HG03108 (cell line): ENCODE results near the gene LCE1B.

Experiments
- ATAC-seq: cut with Tn5 transposase; IDR thresholded peaks from one replicate; pipeline ENCODE4 v1.9.1; 2021; ENCODE audit warnings: moderate library complexity; ENCODE audit not compliant: unreplicated experiment

Gene LCE1B, protein sequence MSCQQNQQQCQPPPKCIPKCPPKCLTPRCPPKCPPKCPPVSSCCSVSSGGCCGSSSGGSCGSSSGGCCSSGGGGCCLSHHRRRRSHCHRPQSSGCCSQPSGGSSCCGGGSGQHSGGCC

DNA sequence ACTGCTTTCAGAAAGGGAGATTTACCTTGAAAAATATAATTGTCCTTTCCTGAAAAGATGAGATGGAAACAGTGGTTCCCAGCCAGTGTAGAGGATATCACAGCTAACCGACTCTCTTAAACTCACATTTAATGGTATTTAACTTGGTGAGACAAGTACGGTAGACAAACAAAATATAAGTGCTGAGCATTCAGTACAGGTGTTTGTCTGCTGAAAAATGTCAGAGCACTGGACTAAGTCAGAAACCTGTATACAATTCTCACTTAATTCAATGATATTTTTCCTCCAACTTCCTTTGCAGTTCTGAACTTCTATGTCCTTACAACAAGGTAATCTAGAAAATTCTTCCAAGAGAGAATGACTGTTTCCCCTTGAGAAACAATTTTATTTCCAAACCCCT lies at the start of gene LCE1B:
LCE1B (plus strand) TSS at position 301 of the 400 bp plus-strand sequence. CDS start 476 bp downstream, outside the sequence.
- no peak for ATAC-seq

DNA sequence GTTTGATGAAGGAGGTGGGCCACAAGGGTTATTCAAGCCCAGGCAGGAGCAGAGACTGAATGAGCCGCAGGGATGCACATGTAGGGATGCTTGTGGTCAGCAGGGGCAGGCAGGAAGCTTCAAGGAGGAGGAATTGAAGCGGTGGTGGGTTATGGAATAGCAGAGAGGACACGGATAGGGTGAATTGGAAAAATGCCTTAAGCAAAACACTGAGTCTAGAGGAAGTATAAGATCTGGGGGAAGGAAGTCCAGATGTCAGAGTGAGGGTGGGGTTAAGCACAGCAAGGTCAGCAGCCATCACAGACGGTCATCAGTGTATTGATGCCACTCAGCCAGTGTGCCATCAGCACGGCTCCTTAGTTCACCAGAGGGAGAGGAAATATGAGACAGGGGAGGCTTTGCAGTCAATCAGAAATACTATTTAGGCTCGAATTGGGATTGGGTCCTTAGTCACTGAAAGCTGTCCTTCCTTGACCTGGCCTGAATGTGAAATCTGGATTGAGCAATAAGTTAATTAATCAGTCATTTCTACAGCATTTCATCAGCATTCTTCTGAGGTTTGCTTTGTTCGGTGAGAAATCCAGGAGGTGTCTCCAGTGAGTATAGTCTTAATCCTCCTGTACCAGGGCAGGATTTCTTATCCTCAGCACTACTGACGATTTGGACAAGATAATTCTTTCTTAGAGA lies 42.8 kb upstream of the LCE1B start:
- ATAC-seq: no peak

GRCh38 chr1:152770411-152770810 lies 41.4 kb upstream of the LCE1B start:
- ATAC-seq: no peak

DNA sequence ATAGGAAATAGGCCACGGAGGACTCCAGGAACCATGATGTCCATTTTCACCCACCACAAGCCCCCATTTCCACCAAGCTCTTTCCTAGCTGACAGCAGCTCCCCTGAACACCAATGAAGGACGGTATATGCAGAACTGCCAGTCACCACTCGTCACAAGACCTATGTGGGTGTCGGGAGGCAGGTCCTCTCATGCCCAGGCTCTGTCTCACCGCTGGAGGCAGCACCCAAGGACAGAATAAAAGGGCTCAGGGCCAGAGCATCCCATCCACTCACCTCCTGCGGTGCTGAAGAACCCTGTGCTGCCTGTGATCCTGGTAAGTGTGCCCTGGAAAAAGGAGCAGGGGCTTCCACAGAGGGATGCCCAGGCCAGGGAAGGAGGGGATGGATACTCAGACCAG lies 36.9 kb upstream of the LCE1B start, which contains the start of gene LCE1F:
LCE1F (plus strand) TSS at position 266 of the 400 bp plus-strand sequence. CDS start 1,232 bp downstream, outside the sequence.
- no peak for ATAC-seq

DNA sequence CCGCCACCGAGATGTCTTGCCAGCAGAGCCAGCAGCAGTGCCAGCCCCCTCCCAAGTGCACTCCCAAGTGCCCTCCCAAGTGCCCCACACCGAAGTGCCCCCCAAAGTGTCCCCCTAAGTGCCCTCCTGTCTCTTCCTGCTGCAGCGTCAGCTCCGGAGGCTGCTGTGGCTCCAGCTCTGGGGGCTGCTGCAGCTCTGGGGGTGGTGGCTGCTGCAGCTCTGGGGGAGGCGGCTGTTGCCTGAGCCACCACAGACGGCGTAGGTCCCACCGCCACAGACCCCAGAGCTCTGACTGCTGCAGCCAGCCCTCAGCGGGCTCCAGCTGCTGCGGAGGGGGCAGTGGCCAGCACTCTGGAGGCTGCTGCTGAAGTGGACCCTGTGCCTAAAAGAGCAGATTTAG lies 35.4 kb upstream of the LCE1B start:
- no peak for ATAC-seq

DNA sequence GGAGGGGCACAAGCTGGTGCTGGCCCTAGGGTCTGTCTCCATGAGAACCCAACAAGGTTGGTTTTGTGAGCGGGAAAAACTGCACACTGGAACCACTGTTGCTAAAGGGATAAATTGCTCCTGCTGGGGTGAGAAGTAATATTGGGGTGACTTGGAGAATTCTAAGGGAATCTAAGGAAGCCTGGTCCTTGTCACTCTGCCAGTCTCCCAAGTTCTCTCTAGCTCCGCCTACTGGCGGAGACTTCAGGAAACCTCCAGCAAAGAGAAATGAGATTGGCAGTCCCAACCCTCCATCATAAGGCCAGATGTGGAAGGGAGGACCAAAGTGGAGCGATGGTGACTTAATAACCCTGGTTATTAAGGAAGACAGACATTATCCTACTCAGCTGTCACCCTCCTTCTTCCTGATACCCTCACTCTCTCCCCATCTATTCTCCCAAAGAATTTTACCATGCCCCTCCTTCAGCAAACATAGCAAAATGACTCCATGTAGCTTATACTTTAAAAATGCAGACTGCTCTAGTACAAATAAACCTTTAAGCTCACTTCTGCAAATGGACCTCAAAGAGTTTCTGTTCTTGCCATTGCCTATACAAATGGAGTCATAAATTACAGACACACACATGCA lies 34.1 kb upstream of the LCE1B start:
- ATAC-seq: no peak

DNA sequence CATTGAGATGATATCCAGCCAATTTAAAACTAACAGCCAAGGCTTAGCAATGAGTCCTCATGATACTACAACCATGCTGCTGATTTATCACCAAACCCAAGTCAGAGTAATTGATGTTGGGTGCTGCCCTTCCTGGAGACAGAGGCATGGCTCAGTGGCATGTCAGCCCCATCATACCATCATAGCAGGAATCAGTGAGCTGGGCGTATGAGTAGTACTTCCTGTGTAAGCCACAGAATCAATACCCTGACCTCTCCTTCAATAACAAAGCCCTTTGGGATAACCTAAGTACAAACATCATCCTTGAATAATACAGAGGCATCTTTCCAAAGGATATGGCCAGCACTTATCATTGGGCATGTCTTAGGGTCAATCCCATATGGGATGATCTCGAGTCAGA lies 28.7 kb upstream of the LCE1B start:
- no peak for ATAC-seq

GRCh38 chr1:152786077-152786476 lies 25.7 kb upstream of the LCE1B start, which contains the start of gene LCE1E:
Gene LCE1E (plus strand): TSS chr1:152786257. CDS start chr1:152787300, 1,043 bp downstream.
- no peak for ATAC-seq

- no peak for ATAC-seq
Observed at GRCh38 chr1:152795686-152796085, 16.1 kb upstream of the LCE1B start.

DNA sequence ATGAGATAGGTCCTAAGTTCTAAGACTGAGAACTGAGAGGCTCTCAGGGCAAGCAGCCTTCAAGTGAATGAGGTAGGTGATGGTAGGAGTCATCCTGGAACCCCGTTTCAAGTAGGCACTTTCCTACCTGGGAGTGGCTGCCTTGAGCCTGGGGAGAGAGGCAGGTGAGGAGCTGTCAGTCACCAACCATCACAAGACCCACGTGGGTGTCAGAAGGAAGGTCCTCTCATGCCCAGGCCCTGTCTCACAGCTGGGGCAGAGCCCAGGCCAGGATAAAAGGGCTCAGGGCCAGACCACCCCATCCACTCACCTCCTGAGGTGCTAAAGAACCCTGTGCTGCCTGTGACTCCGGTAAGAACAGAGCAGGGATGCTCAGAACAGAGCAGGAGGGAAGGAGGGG lies 15.3 kb upstream of the LCE1B start, which contains the start of gene LCE1D:
LCE1D (plus strand) TSS at position 301 of the 400 bp plus-strand sequence. CDS start 1,074 bp downstream, outside the sequence.
- ATAC-seq: no peak

GRCh38 chr1:152801333-152801732 lies 10.4 kb upstream of the LCE1B start:
- no peak for ATAC-seq

DNA sequence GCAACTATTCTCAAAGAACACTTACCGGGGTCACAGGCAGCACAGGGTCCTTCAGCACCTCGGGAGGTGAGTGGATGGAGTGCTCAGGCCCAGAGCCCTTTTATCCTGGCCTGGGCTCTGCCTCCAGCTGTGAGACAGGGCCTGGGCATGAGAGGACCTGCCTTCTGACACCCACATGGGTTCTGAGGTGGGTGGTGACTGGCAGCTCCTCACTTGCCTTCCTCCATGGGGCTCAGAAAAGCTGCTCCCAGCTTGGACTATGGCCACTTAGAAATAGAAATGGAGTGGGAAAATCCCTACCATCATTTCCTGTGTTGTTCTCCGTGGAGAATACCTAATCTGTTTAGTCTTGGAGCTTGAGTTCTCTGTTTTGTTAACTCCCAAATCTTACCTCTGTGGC lies 5.2 kb upstream of the LCE1B start, which contains the start of gene LCE1C:
LCE1C (minus strand) TSS at position 76 of the 400 bp plus-strand sequence. CDS start 1,173 bp downstream, outside the sequence.
- no peak for ATAC-seq

GRCh38 chr1:152811050-152811449 lies 721 bp upstream of the LCE1B start:
- ATAC-seq: no peak

- no peak for ATAC-seq
Observed at GRCh38 chr1:152817309-152817708, 5.5 kb downstream of the LCE1B start.

DNA sequence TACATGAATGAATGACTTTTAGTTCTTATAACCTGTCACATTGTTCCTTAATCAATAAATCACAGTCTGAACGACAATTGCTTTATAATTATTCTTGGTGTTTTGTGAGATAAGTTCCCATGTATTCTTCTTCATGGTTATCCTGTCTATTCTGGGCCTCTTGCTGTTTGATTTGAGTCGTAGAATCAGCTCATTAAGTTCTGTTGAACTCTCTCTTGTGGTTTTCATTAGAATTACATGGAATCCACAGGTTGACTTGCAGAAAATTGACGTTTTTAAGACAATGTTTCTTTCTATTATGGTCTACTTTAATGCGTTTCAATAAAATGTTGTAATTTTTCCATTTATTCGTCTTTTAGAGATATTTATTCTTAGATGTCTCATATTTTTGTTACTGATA lies 11.5 kb downstream of the LCE1B start:
- no peak for ATAC-seq

GRCh38 chr1:152824964-152825363 lies 13.2 kb downstream of the LCE1B start:
- no peak for ATAC-seq

DNA sequence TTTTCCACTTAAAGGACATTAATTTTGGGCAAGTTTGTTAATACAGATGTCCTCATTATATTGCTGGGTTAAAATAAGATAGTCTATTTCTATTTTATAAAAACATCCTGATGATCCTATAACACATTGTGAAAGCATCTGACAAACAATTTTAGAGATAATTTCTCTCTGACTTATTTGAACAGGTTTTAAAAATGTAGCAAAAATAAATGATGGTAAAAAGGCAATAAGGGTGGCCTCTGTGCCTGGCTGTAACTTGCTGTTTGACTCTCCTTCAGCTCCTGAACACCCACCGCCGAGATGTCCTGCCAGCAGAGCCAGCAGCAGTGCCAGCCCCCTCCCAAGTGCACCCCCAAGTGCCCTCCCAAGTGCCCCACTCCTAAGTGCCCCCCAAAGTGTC lies 15.4 kb downstream of the LCE1B start, which contains the start of gene LCE1A:
LCE1A (plus strand) TSS at position 301 of the 400 bp plus-strand sequence; CDS start at position 301, 0 bp downstream.
- no peak for ATAC-seq

GRCh38 chr1:152836870-152837269 lies 25.1 kb downstream of the LCE1B start:
- ATAC-seq: no peak

DNA sequence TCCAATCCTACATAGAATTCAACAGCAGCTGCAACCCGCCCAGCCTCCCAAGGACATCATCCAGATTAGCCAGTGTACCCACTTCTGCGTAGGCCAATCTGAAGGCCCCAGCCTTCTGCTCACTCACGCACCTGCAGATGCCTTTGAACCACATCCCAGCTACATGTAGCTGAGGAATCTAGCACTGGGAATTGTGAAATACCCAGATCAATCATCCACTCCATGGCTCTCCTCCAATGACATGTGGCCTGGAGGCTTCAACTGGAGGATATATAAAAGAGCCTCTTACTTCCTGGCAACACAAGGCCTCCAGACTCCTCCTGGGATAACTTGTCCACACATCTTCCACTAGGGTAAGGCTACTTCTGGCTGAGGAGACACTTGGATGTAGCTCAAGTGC lies 30.8 kb downstream of the LCE1B start, which contains the start of gene LCE6A:
LCE6A (plus strand) TSS at position 301 of the 400 bp plus-strand sequence. CDS start 665 bp downstream, outside the sequence.
- ATAC-seq: no peak

DNA sequence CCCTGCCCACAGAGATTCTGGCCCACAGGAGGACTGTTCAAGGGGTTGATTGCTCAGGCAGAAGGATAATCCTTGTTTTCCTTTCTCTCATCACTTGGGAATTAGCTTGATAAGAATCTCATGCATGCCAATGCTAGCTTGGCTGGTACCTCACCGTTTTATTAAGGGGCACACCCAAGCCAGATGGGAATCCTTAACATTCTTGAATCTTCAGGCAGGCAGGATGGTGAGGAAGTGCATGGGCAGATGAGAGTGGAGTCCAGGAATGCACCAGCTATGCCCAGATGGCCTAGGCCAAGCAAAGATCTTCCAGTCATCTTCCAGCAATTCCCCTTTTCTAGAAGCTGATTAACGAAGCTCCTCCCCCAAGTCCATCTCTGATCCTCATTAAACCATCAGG lies 43.9 kb downstream of the LCE1B start:
- no peak for ATAC-seq

DNA sequence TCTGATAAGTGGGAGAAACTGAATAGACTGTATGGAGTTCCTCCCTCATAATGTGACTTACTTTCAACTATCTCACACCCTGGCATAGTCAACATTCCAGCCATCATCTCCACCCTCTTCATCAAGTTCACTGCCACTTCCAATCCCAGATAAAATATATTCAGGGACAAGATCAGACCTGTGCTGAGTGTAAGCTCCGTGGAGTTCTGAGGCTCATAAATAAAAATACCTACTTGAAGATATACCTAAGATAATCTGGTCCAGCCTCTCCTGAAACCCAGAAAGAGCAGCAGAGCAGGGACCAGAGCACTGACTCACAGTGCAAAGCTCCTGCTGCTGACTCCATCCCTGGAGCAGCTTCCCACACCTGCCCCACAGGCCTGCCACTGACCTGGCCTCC lies 46.3 kb downstream of the LCE1B start:
- ATAC-seq: no peak

DNA sequence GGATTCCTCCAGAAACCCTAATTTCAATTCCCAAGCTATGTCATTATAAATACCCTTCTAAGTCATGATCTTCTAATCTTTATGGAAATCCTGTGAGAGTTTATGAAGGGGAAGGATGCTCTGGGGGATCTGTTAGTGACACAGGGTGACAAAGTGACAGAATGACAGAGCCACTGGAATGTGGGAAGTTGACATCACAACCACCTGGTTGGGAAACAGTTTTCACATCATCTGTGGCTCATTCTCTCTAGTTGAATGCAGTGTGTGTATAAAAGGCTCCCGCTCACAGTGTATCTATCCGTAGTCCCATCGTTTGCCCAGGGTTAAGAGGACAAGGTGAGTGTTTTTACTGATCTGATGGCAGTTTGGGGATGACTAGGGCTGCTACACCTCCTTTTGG lies 47.9 kb downstream of the LCE1B start, which contains the start of gene LCE7A:
LCE7A (plus strand) TSS at position 301 of the 400 bp plus-strand sequence. CDS start 702 bp downstream, outside the sequence.
- ATAC-seq: no peak
